Measurements from ENCODE around the gene ZBTB7A.

The ZBTB7A gene

GRCh38 chr19:4112367-4112766 is 45.7 kb upstream of the ZBTB7A start:
- Histone ChIP-seq H3K27me3 (ENCODE audit: insufficient read depth, low read depth, severe bottlenecking) (no peaks in the 10 kb centered on the region), H3K9me3 (ENCODE audit: severe bottlenecking) (peaks cover 4% of the 10 kb centered on the region), H3K36me3 (peaks cover 82% of the 10 kb centered on the region), H3K4me3 (ENCODE audit: low read depth, low read length) (no peak overlapping the region), H3K27ac (no peak overlapping the region)
- DNase-seq = no peak
- TF ChIP-seq CTCF (IDR thresholded peaks at IDR 0.05; ENCODE audit: low read depth, low read length) = no peak

- Histone ChIP-seq H3K36me3 (peaks cover 76% of the 10 kb centered on the region), H3K27ac (no peak overlapping the region)
- TF ChIP-seq CTCF (IDR thresholded peaks at IDR 0.05; ENCODE audit: low read depth, low read length) = no peak
These were observed 42.9 kb upstream of the ZBTB7A start for GRCh38 chr19:4109626-4109945.

GRCh38 chr19:4108767-4109625 is 42.3 kb upstream of the ZBTB7A start:
- Histone ChIP-seq H3K36me3 (peaks cover 74% of the 10 kb centered on the region), H3K27ac (no peak overlapping the region), H3K27me3 (ENCODE audit: insufficient read depth, low read depth, severe bottlenecking) (no peaks in the 10 kb centered on the region), H3K9me3 (ENCODE audit: severe bottlenecking) (peaks cover 4% of the 10 kb centered on the region), H3K4me3 (ENCODE audit: low read depth, low read length) (no peak overlapping the region)
- no peak for DNase-seq
- no peak for TF ChIP-seq CTCF (IDR thresholded peaks at IDR 0.05; ENCODE audit: low read depth, low read length)

More at GRCh38 chr19:4109626-4109945, 42.9 kb upstream of the ZBTB7A start:
- DNase-seq = no peak
- Histone ChIP-seq H3K27me3 (ENCODE audit: insufficient read depth, low read depth, severe bottlenecking) (no peaks in the 10 kb centered on the region), H3K9me3 (ENCODE audit: severe bottlenecking) (peaks cover 4% of the 10 kb centered on the region), H3K4me3 (ENCODE audit: low read depth, low read length) (no peak overlapping the region)

GRCh38 chr19:4103080-4103433 is 36.4 kb upstream of the ZBTB7A start:
- TF ChIP-seq CTCF (IDR thresholded peaks at IDR 0.05; ENCODE audit: low read depth, low read length) = no peak
- Histone ChIP-seq H3K27me3 (ENCODE audit: insufficient read depth, low read depth, severe bottlenecking) (no peaks in the 10 kb centered on the region), H3K4me3 (ENCODE audit: low read depth, low read length) (no peak overlapping the region), H3K9me3 (ENCODE audit: severe bottlenecking) (no peaks in the 10 kb centered on the region), H3K27ac (no peak overlapping the region), H3K36me3 (peaks cover 66% of the 10 kb centered on the region)
- no peak for DNase-seq

GRCh38 chr19:4102339-4103079 is 35.8 kb upstream of the ZBTB7A start:
- Histone ChIP-seq H3K9me3 (ENCODE audit: severe bottlenecking) (no peaks in the 10 kb centered on the region), H3K36me3 (peaks cover 63% of the 10 kb centered on the region), H3K4me3 (ENCODE audit: low read depth, low read length) (no peak overlapping the region), H3K27ac (no peak overlapping the region), H3K27me3 (ENCODE audit: insufficient read depth, low read depth, severe bottlenecking) (no peaks in the 10 kb centered on the region)
- 0 out of 2 replicates have a peak, but pooled peaks have one; percentile 3 for TF ChIP-seq CTCF (IDR thresholded peaks at IDR 0.05; ENCODE audit: low read depth, low read length)
- no peak for DNase-seq
